ENCODE results near the gene SCGB1D4. TPM values are rescaled to one million over a fixed set of nuclear protein-coding genes. Genes with fewer than 3 reads are reported as not detected.

SCGB1D4 gene
- polyA plus RNA-seq, 1 donor from 2014 or later = not detected

DNA sequence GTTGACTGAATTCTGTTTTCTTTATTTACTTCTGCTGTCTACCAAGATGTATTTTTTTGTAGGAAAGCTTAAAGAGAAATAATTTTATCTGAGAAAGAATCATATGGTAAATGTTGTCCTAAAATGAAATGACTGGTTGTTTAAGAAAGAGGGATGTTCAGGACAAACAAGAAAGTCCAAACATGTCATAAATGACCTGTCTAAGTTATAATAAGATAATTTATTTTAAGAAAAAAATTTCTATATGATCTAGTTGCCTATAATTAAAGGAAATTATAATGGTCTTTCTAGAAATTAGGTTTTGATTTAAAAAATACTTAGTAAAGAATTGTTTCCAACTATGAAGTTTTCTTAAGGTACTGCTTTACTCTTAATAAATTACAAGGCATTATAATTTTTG lies 18.4 kb downstream of the SCGB1D4 start:
- Histone ChIP-seq H3K27ac (ENCODE audit: low read length) (no peak overlapping the region), H3K4me3 (ENCODE audit: low read length) (no peak overlapping the region), H3K36me3 (ENCODE audit: insufficient read depth, low read length) (no peaks in the 10 kb centered on the region), H3F3A (ENCODE audit: insufficient read depth, low read length, poor library complexity, severe bottlenecking) (no peaks in the 10 kb centered on the region), H3K9me2 (ENCODE audit: insufficient read depth, low read length) (no peaks in the 10 kb centered on the region), H3K79me2 (replicated peaks; ENCODE audit: insufficient read depth, low read length) (no peaks in the 10 kb centered on the region), H3K9me3 (ENCODE audit: low read length) (no peaks in the 10 kb centered on the region), H2AFZ (ENCODE audit: low read depth, low read length) (no peak overlapping the region), H3K27me3 (ENCODE audit: insufficient read depth, low read depth, low read length) (no peaks in the 10 kb centered on the region), H4K20me1 (ENCODE audit: insufficient read depth) (no peaks in the 10 kb centered on the region), H3K4me2 (ENCODE audit: low read length) (no peak overlapping the region), H3K9ac (ENCODE audit: low read length) (no peak overlapping the region)
- no peak for TF ChIP-seq TAF1 (IDR thresholded peaks at IDR 0.05; ENCODE audit: low read depth)
- TF ChIP-seq, protein P1, sequence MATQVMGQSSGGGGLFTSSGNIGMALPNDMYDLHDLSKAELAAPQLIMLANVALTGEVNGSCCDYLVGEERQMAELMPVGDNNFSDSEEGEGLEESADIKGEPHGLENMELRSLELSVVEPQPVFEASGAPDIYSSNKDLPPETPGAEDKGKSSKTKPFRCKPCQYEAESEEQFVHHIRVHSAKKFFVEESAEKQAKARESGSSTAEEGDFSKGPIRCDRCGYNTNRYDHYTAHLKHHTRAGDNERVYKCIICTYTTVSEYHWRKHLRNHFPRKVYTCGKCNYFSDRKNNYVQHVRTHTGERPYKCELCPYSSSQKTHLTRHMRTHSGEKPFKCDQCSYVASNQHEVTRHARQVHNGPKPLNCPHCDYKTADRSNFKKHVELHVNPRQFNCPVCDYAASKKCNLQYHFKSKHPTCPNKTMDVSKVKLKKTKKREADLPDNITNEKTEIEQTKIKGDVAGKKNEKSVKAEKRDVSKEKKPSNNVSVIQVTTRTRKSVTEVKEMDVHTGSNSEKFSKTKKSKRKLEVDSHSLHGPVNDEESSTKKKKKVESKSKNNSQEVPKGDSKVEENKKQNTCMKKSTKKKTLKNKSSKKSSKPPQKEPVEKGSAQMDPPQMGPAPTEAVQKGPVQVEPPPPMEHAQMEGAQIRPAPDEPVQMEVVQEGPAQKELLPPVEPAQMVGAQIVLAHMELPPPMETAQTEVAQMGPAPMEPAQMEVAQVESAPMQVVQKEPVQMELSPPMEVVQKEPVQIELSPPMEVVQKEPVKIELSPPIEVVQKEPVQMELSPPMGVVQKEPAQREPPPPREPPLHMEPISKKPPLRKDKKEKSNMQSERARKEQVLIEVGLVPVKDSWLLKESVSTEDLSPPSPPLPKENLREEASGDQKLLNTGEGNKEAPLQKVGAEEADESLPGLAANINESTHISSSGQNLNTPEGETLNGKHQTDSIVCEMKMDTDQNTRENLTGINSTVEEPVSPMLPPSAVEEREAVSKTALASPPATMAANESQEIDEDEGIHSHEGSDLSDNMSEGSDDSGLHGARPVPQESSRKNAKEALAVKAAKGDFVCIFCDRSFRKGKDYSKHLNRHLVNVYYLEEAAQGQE (IDR thresholded peaks at IDR 0.05; ENCODE audit: borderline replicate concordance) = no peak

DNA sequence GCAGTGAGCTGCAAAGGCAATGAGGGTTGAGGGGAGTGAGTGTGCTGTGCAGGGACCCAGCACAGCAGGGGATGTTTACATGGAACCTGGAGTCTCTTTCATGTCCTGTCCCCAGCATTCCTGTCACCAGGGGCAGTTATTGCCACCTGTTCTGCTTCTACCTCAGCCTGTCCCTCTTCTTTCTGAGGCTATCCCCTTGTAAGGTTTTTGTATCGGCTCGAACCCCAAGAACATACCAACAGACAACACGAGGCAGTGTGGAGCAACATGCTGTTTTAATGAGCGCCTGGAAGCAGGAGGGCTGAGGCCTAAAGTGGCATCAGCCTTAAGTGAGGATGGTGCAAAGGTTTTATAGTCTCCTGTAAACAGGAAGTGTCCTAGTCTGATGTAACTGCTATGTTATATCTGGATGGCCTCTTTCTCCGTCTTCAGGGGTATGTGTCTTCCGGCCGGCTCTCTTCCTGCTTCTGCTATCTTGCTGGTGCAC lies 25.0 kb downstream of the SCGB1D4 start:
- Histone ChIP-seq H3K9me3 (ENCODE audit: low read length) (no peaks in the 10 kb centered on the region), H3F3A (ENCODE audit: insufficient read depth, low read length, poor library complexity, severe bottlenecking) (no peaks in the 10 kb centered on the region), H3K79me2 (replicated peaks; ENCODE audit: insufficient read depth, low read length) (no peaks in the 10 kb centered on the region), H3K4me2 (ENCODE audit: low read length) (no peak overlapping the region), H3K9ac (ENCODE audit: low read length) (no peak overlapping the region), H3K27me3 (ENCODE audit: insufficient read depth, low read depth, low read length) (no peaks in the 10 kb centered on the region), H3K36me3 (ENCODE audit: insufficient read depth, low read length) (no peaks in the 10 kb centered on the region), H3K4me3 (ENCODE audit: low read length) (no peak overlapping the region), H2AFZ (ENCODE audit: low read depth, low read length) (no peak overlapping the region), H3K9me2 (ENCODE audit: insufficient read depth, low read length) (no peaks in the 10 kb centered on the region), H3K27ac (ENCODE audit: low read length) (no peak overlapping the region), H4K20me1 (ENCODE audit: insufficient read depth) (no peaks in the 10 kb centered on the region)
- TF ChIP-seq MXI1 (conservative IDR thresholded peaks at IDR 0.05; ENCODE audit: poor library complexity, severe bottlenecking) = no peak

DNA sequence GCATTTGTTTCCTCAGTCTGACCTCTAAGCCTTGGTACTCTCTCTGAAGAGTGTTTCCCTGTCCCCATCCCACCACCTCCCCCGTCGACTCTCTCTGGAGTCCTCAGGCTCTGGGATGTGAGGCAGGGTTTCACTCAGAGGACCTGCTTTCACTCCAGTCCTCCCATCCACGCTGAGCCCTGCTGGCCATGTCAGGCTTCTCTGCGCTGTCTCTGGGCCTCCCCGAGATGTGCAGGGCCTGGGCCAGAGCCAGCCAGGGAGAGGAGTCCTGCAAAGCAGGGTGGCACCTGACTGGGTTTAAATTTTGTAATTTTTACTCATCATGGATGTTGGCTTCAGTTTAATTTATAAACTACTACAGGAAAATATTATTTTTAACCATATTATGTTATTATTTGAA lies 25.6 kb downstream of the SCGB1D4 start:
- no peak overlapping the region for H3K4me3 ChIP-seq (ENCODE audit: low read length)
- no peaks in the 10 kb centered on the region for H3K9me2 ChIP-seq (ENCODE audit: insufficient read depth, low read length)
- no peaks in the 10 kb centered on the region for H3K9me3 ChIP-seq (ENCODE audit: low read length)
- no peaks in the 10 kb centered on the region for H3K27me3 ChIP-seq (ENCODE audit: insufficient read depth, low read depth, low read length)
- no peaks in the 10 kb centered on the region for H3K36me3 ChIP-seq (ENCODE audit: insufficient read depth, low read length)
- no peak overlapping the region for H3K27ac ChIP-seq (ENCODE audit: low read length)
- no peak overlapping the region for H3K4me2 ChIP-seq (ENCODE audit: low read length)
- no peaks in the 10 kb centered on the region for H4K20me1 ChIP-seq (ENCODE audit: insufficient read depth)
- no peaks in the 10 kb centered on the region for H3F3A ChIP-seq (ENCODE audit: insufficient read depth, low read length, poor library complexity, severe bottlenecking)
- no peaks in the 10 kb centered on the region for H3K79me2 ChIP-seq (replicated peaks; ENCODE audit: insufficient read depth, low read length)
- H3K9ac ChIP-seq (ENCODE audit: low read length) = no peak overlapping the region
- H2AFZ ChIP-seq (ENCODE audit: low read depth, low read length) = no peak overlapping the region
- TF ChIP-seq, protein P1 (IDR thresholded peaks at IDR 0.05; ENCODE audit: borderline replicate concordance) = no peak
- TF ChIP-seq, protein P2, sequence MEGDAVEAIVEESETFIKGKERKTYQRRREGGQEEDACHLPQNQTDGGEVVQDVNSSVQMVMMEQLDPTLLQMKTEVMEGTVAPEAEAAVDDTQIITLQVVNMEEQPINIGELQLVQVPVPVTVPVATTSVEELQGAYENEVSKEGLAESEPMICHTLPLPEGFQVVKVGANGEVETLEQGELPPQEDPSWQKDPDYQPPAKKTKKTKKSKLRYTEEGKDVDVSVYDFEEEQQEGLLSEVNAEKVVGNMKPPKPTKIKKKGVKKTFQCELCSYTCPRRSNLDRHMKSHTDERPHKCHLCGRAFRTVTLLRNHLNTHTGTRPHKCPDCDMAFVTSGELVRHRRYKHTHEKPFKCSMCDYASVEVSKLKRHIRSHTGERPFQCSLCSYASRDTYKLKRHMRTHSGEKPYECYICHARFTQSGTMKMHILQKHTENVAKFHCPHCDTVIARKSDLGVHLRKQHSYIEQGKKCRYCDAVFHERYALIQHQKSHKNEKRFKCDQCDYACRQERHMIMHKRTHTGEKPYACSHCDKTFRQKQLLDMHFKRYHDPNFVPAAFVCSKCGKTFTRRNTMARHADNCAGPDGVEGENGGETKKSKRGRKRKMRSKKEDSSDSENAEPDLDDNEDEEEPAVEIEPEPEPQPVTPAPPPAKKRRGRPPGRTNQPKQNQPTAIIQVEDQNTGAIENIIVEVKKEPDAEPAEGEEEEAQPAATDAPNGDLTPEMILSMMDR (IDR thresholded peaks at IDR 0.05; ENCODE audit: poor library complexity, severe bottlenecking) = no peak

Data from neural cell (in vitro differentiated cells).